Breast epithelium (tissue), 3 donors: Measurements from ENCODE around the gene MCF2L2.

Experiments used
- CTCF ChIP-seq, 3 donors: fragments of 450-650 bp; IDR thresholded peaks; one replicate each; pipeline ENCODE4 v1.5.1; 2016 to 2017; ENCODE audit warnings: antibody characterized with exemption in 3 of 3, mild to moderate bottlenecking in 3 of 3, moderate library complexity in 3 of 3
- POLR2A ChIP-seq: fragments of 450-650 bp; IDR thresholded peaks from one replicate; pipeline ENCODE4 v1.6.1; 2016; ENCODE audit warnings: antibody characterized with exemption, mild to moderate bottlenecking, moderate library complexity
- POLR2AphosphoS5 ChIP-seq, 3 donors: sonication (generic); formaldehyde crosslinking; IDR thresholded peaks; one replicate each; pipeline ENCODE4 v1.6.1; 2017; ENCODE audit warnings: antibody characterized with exemption in 3 of 3

DNA sequence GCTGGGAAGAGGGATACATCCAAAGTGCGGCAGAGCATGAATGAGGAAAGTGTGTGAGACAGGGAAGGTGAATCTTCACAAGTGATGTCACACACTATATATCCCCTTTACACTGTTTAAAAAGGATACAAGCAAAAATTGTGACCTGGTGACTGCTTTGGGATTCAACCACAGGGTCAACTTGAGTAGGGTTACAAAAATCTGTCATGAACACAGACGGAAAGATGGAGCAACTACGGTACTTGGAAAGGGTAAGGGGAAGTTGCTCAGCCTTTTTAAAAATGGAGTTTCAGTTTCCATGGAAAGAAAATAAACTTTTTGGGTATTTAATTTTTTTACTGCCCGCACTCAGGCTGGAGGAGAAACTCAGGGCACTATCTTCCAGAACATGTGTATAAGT, 115.1 kb downstream of the MCF2L2 start:
- TF ChIP-seq CTCF (IDR thresholded peaks at IDR 0.05): no peak
- TF ChIP-seq POLR2AphosphoS5 (IDR thresholded peaks at IDR 0.05): no peak
- TF ChIP-seq POLR2A: no peak
